Neural cell (in vitro differentiated cells): ENCODE data around the gene TEX13D.

Source experiments
- EP300 ChIP-seq: fragments of 450-650 bp; conservative IDR thresholded peaks from 2 replicates; pipeline ENCODE4 v1.6.1; 2014; ENCODE audit warnings: antibody characterized with exemption, mild to moderate bottlenecking, moderate library complexity; ENCODE audit not compliant: poor library complexity, severe bottlenecking
- MXI1 ChIP-seq: fragments of 450-650 bp; conservative IDR thresholded peaks from 2 replicates; pipeline ENCODE4 v1.6.1; 2014; ENCODE audit warnings: antibody characterized with exemption, mild to moderate bottlenecking; ENCODE audit not compliant: poor library complexity, severe bottlenecking
- POLR2AphosphoS5 ChIP-seq: IDR thresholded peaks from 2 replicates; pipeline ENCODE4 v1.6.1; 2012
- SMC3 ChIP-seq: fragments of 450-650 bp; conservative IDR thresholded peaks from 2 replicates; pipeline ENCODE4 v1.6.1; 2014; ENCODE audit warnings: antibody characterized with exemption, mild to moderate bottlenecking, moderate library complexity; ENCODE audit not compliant: poor library complexity
- TF ChIP-seq, protein P1 (sequence below): fragments of 450-650 bp; IDR thresholded peaks from 2 replicates; pipeline ENCODE4 v1.5.1; 2014; ENCODE audit warnings: antibody characterized with exemption, mild to moderate bottlenecking, moderate library complexity; ENCODE audit not compliant: poor library complexity, severe bottlenecking

DNA sequence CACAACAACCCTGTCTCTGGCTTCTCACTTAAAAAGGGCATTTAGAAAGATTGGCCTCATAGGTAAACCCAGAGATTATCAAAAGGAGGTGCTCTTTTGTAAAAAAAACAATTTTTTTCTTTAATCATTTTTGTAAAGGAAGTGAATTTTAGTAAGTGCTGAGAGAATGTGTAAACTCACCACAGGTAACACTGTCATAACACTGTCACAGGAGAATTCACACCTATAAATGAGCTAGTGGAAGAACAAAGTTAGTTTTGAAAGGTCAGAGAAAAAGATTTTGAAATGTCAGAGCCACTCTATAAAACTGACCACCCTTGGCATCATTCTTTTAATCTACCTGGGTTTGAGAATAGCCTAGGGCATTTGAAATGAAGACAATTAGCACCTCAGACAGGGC, 10.6 kb downstream of the TEX13D start:
- TF ChIP-seq EP300, result no peak
- TF ChIP-seq, protein P1, sequence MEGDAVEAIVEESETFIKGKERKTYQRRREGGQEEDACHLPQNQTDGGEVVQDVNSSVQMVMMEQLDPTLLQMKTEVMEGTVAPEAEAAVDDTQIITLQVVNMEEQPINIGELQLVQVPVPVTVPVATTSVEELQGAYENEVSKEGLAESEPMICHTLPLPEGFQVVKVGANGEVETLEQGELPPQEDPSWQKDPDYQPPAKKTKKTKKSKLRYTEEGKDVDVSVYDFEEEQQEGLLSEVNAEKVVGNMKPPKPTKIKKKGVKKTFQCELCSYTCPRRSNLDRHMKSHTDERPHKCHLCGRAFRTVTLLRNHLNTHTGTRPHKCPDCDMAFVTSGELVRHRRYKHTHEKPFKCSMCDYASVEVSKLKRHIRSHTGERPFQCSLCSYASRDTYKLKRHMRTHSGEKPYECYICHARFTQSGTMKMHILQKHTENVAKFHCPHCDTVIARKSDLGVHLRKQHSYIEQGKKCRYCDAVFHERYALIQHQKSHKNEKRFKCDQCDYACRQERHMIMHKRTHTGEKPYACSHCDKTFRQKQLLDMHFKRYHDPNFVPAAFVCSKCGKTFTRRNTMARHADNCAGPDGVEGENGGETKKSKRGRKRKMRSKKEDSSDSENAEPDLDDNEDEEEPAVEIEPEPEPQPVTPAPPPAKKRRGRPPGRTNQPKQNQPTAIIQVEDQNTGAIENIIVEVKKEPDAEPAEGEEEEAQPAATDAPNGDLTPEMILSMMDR, result no peak
- no peak for TF ChIP-seq MXI1
- TF ChIP-seq POLR2AphosphoS5, result no peak
- no peak for TF ChIP-seq SMC3
